Right renal pelvis (tissue), 4 donors: Measurements from ENCODE around the gene CDH3. TPM values are rescaled to one million over a fixed set of nuclear protein-coding genes. Genes with fewer than 3 reads are reported as not detected.

Source experiments
- DNase-seq, 4 donors: peaks; one replicate each; pipeline ENCODE4 v3.0.0-alpha.2; 2013; ENCODE audit warnings: low read depth in 4 of 4, low spot score in 3 of 4, missing footprints in 1 of 4
- polyA plus RNA-seq, 4 donors: library from polyadenylated mRNA; unstranded; fragments of 120-200 nt; gene quantifications; one replicate each; pipeline ENCODE4 v1.2.1, GENCODE V29; 2013; ENCODE audit not compliant: insufficient read length in 4 of 4

The CDH3 gene
- polyA plus RNA-seq, 4 donors: 59.1 to 72.7 (median 60.2) TPM

- DNase-seq: no peak
Measured at GRCh38 chr16:68733570-68733969, 88.5 kb downstream of the CDH3 start.

DNA sequence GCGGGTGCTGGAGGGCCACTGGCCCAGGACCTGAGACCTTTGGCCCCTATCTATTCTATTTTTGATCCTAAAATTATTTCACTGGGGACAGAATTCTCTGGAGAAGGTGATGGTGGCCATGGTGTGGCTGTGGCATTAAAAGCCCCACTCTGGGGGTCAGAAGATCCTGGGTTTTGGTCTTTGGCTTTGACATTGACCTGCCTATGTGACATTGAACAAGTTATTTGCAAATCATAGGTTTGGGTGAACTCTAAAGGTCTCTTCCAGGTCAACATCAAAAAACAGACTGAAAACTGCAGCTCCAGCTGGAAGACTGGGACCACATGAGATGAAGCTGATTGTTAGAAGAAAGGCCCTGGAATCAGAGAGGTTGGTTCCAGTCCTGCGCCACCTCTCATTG is 89.7 kb downstream of the CDH3 start:
- no peak for DNase-seq

DNA sequence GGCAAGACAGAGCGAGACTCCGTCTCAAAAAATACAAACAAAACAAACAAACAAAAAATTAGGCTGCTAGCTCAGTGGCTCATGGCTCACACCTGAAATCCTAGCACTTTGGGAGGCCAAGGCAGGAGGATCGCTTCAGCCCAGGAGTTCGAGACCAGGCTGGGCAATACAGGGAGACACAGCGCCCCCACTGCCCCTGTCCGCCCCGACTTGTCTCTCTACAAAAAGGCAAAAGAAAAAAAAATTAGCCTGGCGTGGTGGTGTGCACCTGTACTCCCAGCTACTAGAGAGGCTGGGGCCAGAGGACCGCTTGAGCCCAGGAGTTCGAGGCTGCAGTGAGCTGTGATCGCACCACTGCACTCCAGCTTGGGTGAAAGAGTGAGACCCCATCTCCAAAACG is 91.5 kb downstream of the CDH3 start:
- DNase-seq: no peak

GRCh38 chr16:68737046-68737729 is 92.1 kb downstream of the CDH3 start, which contains the start of gene CDH1:
Gene CDH1 (plus strand): TSS chr16:68737292. CDS start chr16:68737416, 124 bp downstream.
- DNase-seq: no peak

- no peak for DNase-seq
Measured at GRCh38 chr16:68737730-68738629, 92.9 kb downstream of the CDH3 start.

DNA sequence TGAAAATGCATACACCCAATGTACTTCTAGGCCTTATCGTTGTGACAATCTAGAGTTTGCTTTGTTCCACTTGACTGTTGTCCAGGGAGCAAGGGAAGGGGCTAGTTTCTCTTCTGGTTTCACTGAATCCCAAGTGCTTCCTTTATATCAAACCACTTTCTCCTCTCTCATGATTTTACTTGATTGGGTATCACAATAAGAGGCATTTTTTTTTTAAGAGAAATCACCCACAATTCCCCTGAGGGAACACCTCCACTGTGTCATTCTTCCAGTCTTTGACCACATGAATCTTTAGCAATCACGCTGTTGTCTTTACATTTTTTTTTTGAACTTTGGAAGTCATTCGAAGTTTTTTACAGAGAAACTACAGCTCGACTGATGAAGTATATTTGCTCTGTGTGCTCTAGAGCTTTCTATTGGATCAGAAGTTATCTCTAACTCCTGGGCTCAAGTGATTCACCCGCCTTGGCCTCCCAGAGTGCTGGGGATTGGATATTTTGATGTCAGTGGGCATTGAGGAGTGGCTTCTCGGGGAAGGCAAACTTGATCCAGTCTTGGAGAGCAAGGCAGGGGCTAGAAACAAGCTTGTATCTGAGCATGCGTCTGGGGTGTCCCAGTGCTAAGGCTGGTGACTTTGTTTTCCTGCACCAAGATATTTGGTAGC is 95.0 kb downstream of the CDH3 start:
- DNase-seq: no peak

GRCh38 chr16:68740628-68741346 is 95.7 kb downstream of the CDH3 start:
- no peak for DNase-seq

DNA sequence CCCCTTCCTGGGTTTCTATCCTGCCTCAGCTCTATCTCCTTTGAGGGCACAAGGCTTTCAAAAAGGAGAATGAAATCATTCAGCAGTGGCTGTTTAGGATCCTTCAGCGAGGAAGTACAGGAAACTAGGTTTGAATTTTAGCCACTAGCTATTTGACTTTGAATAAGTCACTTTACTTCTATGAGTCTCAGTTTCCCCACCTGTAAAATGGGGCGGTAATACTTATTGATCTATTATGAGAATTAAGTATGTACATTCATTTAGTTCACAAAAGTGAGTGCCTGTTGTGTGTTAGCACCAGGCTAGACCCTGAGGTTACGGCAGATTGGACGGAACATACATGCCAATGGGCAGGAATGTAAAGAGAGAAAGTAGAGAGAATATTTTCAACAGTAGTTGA is 98.6 kb downstream of the CDH3 start:
- no peak for DNase-seq

GRCh38 chr16:68744744-68745280 is 99.7 kb downstream of the CDH3 start:
- DNase-seq: peak in 1 of 4 donors; percentile 58

GRCh38 chr16:68746951-68747350 is 101.8 kb downstream of the CDH3 start:
- no peak for DNase-seq

DNA sequence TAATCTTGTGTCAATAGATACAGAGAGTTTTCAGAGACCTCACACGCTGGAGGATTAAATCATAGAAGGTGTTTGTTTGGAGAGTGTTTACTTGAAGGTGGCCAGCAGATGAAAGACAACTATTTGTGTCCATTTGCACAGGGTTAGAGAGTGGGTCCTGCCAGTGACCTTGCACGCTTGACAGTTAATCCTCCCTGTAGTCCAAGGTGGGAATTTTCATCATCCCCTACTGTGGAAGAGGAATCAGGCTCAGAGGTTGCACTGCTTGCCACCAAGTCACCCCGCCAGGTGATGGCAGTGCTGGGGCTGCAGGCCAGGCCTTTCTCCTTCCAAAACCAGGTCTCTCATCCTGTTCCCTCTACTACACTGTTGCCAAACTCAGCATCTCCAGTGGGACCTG is 104.3 kb downstream of the CDH3 start:
- DNase-seq: no peak

Other genes with a start within 250 kb of the CDH3 start
- gene SMPD3, start 196.8 kb upstream of the CDH3 start, polyA plus RNA-seq: 1 to 10 TPM; 1.1 to 1.5 (median 1.2) TPM
- 10 to 100 TPM; 37.5 to 40.1 (median 39.0) TPM for gene ZFP90, start 106.0 kb upstream of the CDH3 start, polyA plus RNA-seq
- gene CDH1, start 92.0 kb downstream of the CDH3 start, polyA plus RNA-seq: 100 to 1,000 TPM in 2 of 4 donors, 10 to 100 TPM in 2; 96.8 to 118 (median 102) TPM
- 1 to 10 TPM; 6.1 to 8.0 (median 7.9) TPM for gene TANGO6, start 198.2 kb downstream of the CDH3 start, polyA plus RNA-seq